H9 (cell line): ENCODE results near the gene PWWP2B. TPM values are rescaled to one million over a fixed set of nuclear protein-coding genes. Genes with fewer than 3 reads are reported as not detected.

ENCODE experiments used
- DNase-seq: peaks from one replicate; pipeline ENCODE4 v3.0.0-alpha.2; 2017
- H2AFZ ChIP-seq: one replicate; pipeline ENCODE4 v1.6.1; 2013; ENCODE audit warnings: mild to moderate bottlenecking, low read length, control low read depth, moderate library complexity
- H2AK5ac ChIP-seq: 2 replicates; pipeline ENCODE4 v1.6.1; 2013; ENCODE audit warnings: low read length, control low read depth, mixed read lengths; ENCODE audit not compliant: insufficient read length
- H2BK120ac ChIP-seq: one replicate; pipeline ENCODE4 v1.6.1; 2013; ENCODE audit warnings: low read depth, mild to moderate bottlenecking, low read length, control low read depth, inconsistent platforms; ENCODE audit not compliant: poor library complexity, severe bottlenecking
- H2BK12ac ChIP-seq: 2 replicates; pipeline ENCODE4 v1.6.1; 2013; ENCODE audit warnings: low read length, control low read depth, mixed read lengths, low read depth; ENCODE audit not compliant: insufficient read length
- H2BK15ac ChIP-seq: 2 replicates; pipeline ENCODE4 v1.6.1; 2013; ENCODE audit warnings: low read depth, low read length, control low read depth
- H2BK20ac ChIP-seq: one replicate; pipeline ENCODE4 v1.6.1; 2013; ENCODE audit warnings: low read depth, mild to moderate bottlenecking, low read length, control low read depth, inconsistent platforms; ENCODE audit not compliant: poor library complexity, severe bottlenecking
- H2BK5ac ChIP-seq: 2 replicates; pipeline ENCODE4 v1.6.1; 2013; ENCODE audit warnings: low read length, control low read depth, mixed read lengths; ENCODE audit not compliant: insufficient read length
- H3K14ac ChIP-seq: 2 replicates; pipeline ENCODE4 v1.6.1; 2013; ENCODE audit warnings: low read length, control low read depth; ENCODE audit not compliant: insufficient read depth
- H3K18ac ChIP-seq: 2 replicates; pipeline ENCODE4 v1.6.1; 2013; ENCODE audit warnings: low read depth, mild to moderate bottlenecking, mixed read lengths, low read length, control low read depth; ENCODE audit not compliant: insufficient read length
- H3K23ac ChIP-seq: 2 replicates; pipeline ENCODE4 v1.6.1; 2013; ENCODE audit warnings: low read length, control low read depth, mixed read lengths, low read depth; ENCODE audit not compliant: insufficient read length
- H3K23me2 ChIP-seq: 2 replicates; pipeline ENCODE4 v1.6.1; 2013; ENCODE audit warnings: low read depth, mild to moderate bottlenecking, mixed read lengths, low read length, control low read depth; ENCODE audit not compliant: insufficient read length, poor library complexity, severe bottlenecking
- H3K27ac ChIP-seq: 2 replicates; pipeline ENCODE4 v1.5.1; 2013; ENCODE audit warnings: low read length, control low read depth, mixed read lengths, low read depth; ENCODE audit not compliant: insufficient read length
- H3K27me3 ChIP-seq: 2 replicates; pipeline ENCODE4 v1.6.1; 2013; ENCODE audit warnings: low read length, control low read depth, inconsistent platforms; ENCODE audit not compliant: insufficient read depth
- H3K4ac ChIP-seq: 2 replicates; pipeline ENCODE4 v1.6.1; 2013; ENCODE audit warnings: low read depth, mild to moderate bottlenecking, control low read depth, inconsistent platforms, low read length, moderate library complexity
- H3K4me1 ChIP-seq: 2 replicates; pipeline ENCODE4 v1.6.1; 2013; ENCODE audit warnings: low read length, control low read depth, inconsistent platforms; ENCODE audit not compliant: insufficient read depth
- H3K4me2 ChIP-seq: 2 replicates; pipeline ENCODE4 v1.6.1; 2013; ENCODE audit warnings: low read length, control low read depth, mixed read lengths; ENCODE audit not compliant: insufficient read length, insufficient read depth
- H3K56ac ChIP-seq: 2 replicates; pipeline ENCODE4 v1.6.1; 2013; ENCODE audit warnings: low read depth, mild to moderate bottlenecking, mixed read lengths, low read length, control low read depth; ENCODE audit not compliant: insufficient read length
- H3K79me1 ChIP-seq: 2 replicates; pipeline ENCODE4 v1.6.1; 2013; ENCODE audit warnings: low read depth, mild to moderate bottlenecking, moderate library complexity, low read length, control low read depth, inconsistent platforms; ENCODE audit not compliant: insufficient read depth, poor library complexity, severe bottlenecking
- H3K79me2 ChIP-seq: 2 replicates; pipeline ENCODE4 v1.6.1; 2013; ENCODE audit warnings: low read length, control low read depth, inconsistent platforms; ENCODE audit not compliant: insufficient read depth
- H3K9ac ChIP-seq: 2 replicates; pipeline ENCODE4 v1.6.1; 2013; ENCODE audit warnings: low read length, control low read depth, mixed read lengths; ENCODE audit not compliant: insufficient read length; ENCODE audit errors: extremely low read depth
- H3K9me3 ChIP-seq: one replicate; pipeline ENCODE4 v1.6.1; 2013; ENCODE audit warnings: low read depth, low read length, inconsistent platforms; ENCODE audit not compliant: control insufficient read depth
- H3T11ph ChIP-seq: one replicate; pipeline ENCODE4 v1.6.1; 2013; ENCODE audit warnings: mild to moderate bottlenecking, low read length, control low read depth, inconsistent platforms
- H4K20me1 ChIP-seq: one replicate; pipeline ENCODE4 v1.6.1; 2013; ENCODE audit not compliant: control insufficient read depth, insufficient read length, insufficient read depth
- H4K5ac ChIP-seq: 2 replicates; pipeline ENCODE4 v1.6.1; 2013; ENCODE audit warnings: low read depth, mild to moderate bottlenecking, mixed read lengths, low read length, control low read depth; ENCODE audit not compliant: insufficient read length
- H4K8ac ChIP-seq: replicated peaks from 2 replicates; pipeline ENCODE4 v1.6.1; 2013; ENCODE audit warnings: low read length, control low read depth, mixed read lengths, low read depth; ENCODE audit not compliant: insufficient read length
- H4K91ac ChIP-seq: 2 replicates; pipeline ENCODE4 v1.6.1; 2013; ENCODE audit warnings: low read depth, mild to moderate bottlenecking, moderate library complexity, mixed read lengths, low read length, control low read depth; ENCODE audit not compliant: insufficient read length
- H3K27ac Mint-ChIP-seq, 3 experiments: 2 replicates in 2 of 3; 3 replicates in 1 of 3; pipeline ENCODE4 v1.8.0; 2020 to 2021; ENCODE audit warnings: mixed read lengths in 3 of 3, mild to moderate bottlenecking in 1 of 3, moderate library complexity in 1 of 3
- H3K27me3 Mint-ChIP-seq: 2 replicates; pipeline ENCODE4 v1.8.0; 2021; ENCODE audit warnings: low read depth, mild to moderate bottlenecking, moderate library complexity, mixed read lengths
- H3K36me3 Mint-ChIP-seq, 3 experiments: 2 replicates in 2 of 3; 3 replicates in 1 of 3; pipeline ENCODE4 v1.8.0; 2020 to 2021; ENCODE audit warnings: low read depth in 3 of 3, mixed read lengths in 3 of 3; ENCODE audit not compliant: insufficient read depth in 1 of 3
- H3K4me1 Mint-ChIP-seq, 2 experiments: 2 replicates each; pipeline ENCODE4 v1.8.0; 2020; ENCODE audit warnings: mixed read lengths in 2 of 2
- H3K4me3 Mint-ChIP-seq, 2 experiments: 2 replicates in 1 of 2; 3 replicates in 1 of 2; pipeline ENCODE4 v1.8.0; 2020 to 2021; ENCODE audit warnings: mild to moderate bottlenecking in 2 of 2, mixed read lengths in 2 of 2, moderate library complexity in 1 of 2
- H3K9me3 Mint-ChIP-seq, 2 experiments: 2 replicates in 1 of 2; 3 replicates in 1 of 2; pipeline ENCODE4 v1.8.0; 2020; ENCODE audit warnings: mild to moderate bottlenecking in 2 of 2, mixed read lengths in 2 of 2, moderate library complexity in 1 of 2
- CTCF ChIP-seq: fragments of 200-600 bp; sonication (generic); conservative IDR thresholded peaks from 3 replicates; pipeline ENCODE4 v1.8.0; 2021; ENCODE audit warnings: antibody characterized with exemption, mild to moderate bottlenecking
- WGBS: extraction: QIAGEN DNeasy Blood & Tissue Kit; methylation state at CpG from one replicate; pipeline ENCODE4 v1.1.7; 2013; ENCODE audit warnings: missing lambda C conversion rate, low lambda C conversion rate, mixed read lengths; ENCODE audit not compliant: insufficient read length; ENCODE audit errors: extremely low coverage; 5-methylcytosine and 5-hydroxymethylcytosine counted together
- total RNA-seq: library from RNA; stranded (reverse); gene quantifications from 2 replicates; pipeline ENCODE4 v1.2.1, GENCODE V29; 2021

PWWP2B gene
- total RNA-seq, 1 experiment from 2014 or later, result 10.0 TPM

- H3K4me1 Mint-ChIP-seq, result peaks cover 47 to 59% of the 10 kb centered on the region in 2 experiments
- no peak overlapping the region for H3K4me3 Mint-ChIP-seq
- Histone ChIP-seq H2BK5ac (no peak overlapping the region), H2BK120ac (no peak overlapping the region), H3K14ac (no peak overlapping the region; the same call in 1 of the 2 replicates), H3K56ac (no peak overlapping the region), H3K9me3 (no peaks in the 10 kb centered on the region), H3K27ac (no peak overlapping the region), H4K5ac (no peak overlapping the region), H3K79me2 (no peaks in the 10 kb centered on the region), H3K23ac (no peak overlapping the region), H2AFZ (no peak overlapping the region), H3K4me2 (no peak overlapping the region), H3K4me1 (peaks cover 6% of the 10 kb centered on the region; the same call in 1 of the 2 replicates), H4K20me1 (no peaks in the 10 kb centered on the region), H2BK12ac (no peak overlapping the region), H2BK20ac (no peak overlapping the region), H3K27me3 (no peaks in the 10 kb centered on the region; the same call in 1 of the 2 replicates), H3K4ac (no peak overlapping the region; the same call in 1 of the 2 replicates), H4K8ac (no peak overlapping the region), H3K79me1 (no peaks in the 10 kb centered on the region), H3K23me2 (no peaks in the 10 kb centered on the region), H2BK15ac (no peak overlapping the region), H2AK5ac (no peak overlapping the region), H4K91ac (no peak overlapping the region), H3K9ac (no peak overlapping the region), H3K18ac (no peak overlapping the region), H3T11ph (no peak overlapping the region)
- no CpG with 5 or more reads among the region's 22 CpGs for WGBS
- TF ChIP-seq CTCF, result no peak
- DNase-seq, result no peak
- no peaks in the 10 kb centered on the region for H3K9me3 Mint-ChIP-seq
- H3K27me3 Mint-ChIP-seq, result peaks cover 3% of the 10 kb centered on the region; the same call in 1 of the 2 replicates
- no peak overlapping the region for H3K27ac Mint-ChIP-seq
- peaks cover 0 to 7% (median 0%) of the 10 kb centered on the region in 3 experiments; a peak in 3 of 7 replicates for H3K36me3 Mint-ChIP-seq
These were observed 19.0 kb downstream of the PWWP2B start for GRCh38 chr10:132415956-132416355.
